ENCODE data around the gene SLC9A5.

The SLC9A5 gene

GRCh38 chr16:67216612-67217490 is 31.9 kb upstream of the SLC9A5 start:
- no peak for DNase-seq

GRCh38 chr16:67223992-67224391 is 24.8 kb upstream of the SLC9A5 start:
- DNase-seq = no peak

- DNase-seq = no peak
These were observed 22.4 kb upstream of the SLC9A5 start for GRCh38 chr16:67226295-67226803.

DNA sequence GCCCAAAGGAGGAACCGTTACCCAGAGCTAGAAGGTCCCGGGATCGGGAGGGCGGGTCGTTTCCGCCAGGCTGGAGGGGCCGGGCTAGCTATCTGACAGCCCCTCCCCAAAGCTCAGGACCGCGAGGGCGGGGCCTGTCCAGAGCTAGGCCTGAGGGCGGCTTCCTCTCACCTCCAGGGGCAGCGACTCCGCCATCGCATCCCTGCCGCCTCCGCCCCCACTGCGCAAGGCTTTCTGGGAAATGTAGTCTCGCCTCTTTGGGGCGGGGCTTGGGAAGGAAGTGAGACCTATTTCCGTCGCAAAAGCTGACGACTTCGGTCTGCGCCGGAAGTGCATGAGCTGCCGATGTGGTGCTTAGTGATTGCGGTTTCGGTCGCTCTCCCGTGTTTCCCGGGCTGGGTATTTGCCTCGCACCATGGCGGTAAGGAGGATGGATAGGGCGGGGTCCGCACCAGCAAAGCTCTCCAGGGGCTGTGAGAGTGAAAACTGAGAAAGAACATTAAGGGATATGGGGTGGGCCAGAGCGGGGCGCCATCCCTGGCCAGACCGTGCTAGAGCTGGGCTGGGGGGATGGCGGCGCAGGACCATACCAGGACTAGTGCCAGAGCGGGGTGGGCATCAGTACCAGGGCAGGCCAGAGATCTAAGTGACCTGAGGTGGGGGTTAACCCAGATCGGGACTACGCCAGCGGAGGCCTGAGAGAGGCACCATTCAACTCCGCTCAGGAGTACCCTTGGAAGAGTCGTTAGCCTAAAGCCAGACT is 21.8 kb upstream of the SLC9A5 start, which contains the start of gene TMEM208:
Gene TMEM208, plus strand, starts transcription at position 327 of the 763 bp plus-strand sequence. Its CDS starts 89 bp downstream, at position 416.
- peak; percentile 97 for DNase-seq

- no peak for DNase-seq
These were observed 21.2 kb upstream of the SLC9A5 start for GRCh38 chr16:67227567-67227921.

- DNase-seq = no peak
These were observed 20.6 kb upstream of the SLC9A5 start for GRCh38 chr16:67228034-67228785.

- no peak for DNase-seq
These were observed 19.9 kb upstream of the SLC9A5 start for GRCh38 chr16:67228905-67229304.

- no peak for DNase-seq
These were observed 18.6 kb upstream of the SLC9A5 start for GRCh38 chr16:67229906-67230808.

DNA sequence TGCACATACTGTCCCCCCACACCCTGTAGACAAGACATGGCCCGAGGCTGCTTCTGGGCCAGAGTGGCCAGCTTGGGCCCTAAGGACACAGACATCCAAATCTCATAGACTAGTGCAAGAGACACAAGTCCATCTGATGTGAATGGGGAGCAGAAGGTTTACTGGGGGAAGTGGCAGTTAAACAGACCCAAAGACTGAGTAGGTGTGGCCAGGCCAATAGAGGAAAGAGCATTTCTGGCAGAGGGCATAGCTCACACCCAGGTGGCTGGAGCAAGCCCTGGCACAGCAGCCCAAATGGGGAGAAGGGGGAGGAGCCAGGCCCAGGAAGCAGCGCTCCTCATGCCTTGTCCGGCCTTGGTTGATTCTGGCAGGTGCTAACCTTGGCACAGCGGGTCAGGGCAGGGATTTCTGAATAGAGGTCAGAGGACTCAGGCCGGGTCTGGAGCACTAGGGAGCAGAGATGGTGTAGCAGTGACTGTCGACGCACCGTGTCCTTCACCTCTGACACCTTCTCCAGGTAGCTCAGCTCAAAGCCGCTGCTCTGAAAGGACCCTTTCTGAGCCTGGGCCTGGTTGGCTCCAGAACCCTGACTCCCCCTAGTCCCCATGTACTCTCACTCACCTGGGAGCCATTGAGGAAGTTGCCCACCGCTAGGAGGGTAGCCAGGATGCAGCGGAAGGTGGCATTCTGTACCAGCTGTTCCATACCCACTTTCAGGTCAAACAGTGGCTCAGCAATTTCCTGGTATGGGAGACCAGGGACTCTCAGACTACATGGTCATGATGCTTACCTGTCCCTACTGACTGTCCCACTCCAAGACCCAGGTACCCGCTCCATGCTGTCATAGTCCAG is 17.7 kb upstream of the SLC9A5 start:
- no peak for DNase-seq

DNA sequence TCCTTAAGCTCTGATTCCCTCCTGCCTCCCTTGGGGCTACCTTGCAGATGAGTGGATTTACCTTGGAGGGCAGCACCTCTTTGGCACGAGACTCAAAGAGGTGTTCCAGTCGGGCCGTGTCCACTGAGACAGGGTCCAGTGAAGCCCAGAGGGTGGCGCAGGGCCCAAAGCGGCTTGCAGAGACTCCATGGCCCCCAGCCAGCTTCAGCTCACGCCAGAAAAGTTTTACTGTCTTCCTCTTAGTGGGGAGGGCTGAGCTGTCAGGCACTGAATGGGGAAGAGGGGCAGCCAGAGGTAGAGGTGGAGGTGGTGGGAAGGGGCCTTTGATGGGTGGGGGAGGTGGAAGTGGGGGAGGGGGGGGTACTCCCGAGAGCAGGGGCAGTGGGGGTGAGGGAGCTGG is 15.2 kb upstream of the SLC9A5 start:
- DNase-seq = no peak

DNA sequence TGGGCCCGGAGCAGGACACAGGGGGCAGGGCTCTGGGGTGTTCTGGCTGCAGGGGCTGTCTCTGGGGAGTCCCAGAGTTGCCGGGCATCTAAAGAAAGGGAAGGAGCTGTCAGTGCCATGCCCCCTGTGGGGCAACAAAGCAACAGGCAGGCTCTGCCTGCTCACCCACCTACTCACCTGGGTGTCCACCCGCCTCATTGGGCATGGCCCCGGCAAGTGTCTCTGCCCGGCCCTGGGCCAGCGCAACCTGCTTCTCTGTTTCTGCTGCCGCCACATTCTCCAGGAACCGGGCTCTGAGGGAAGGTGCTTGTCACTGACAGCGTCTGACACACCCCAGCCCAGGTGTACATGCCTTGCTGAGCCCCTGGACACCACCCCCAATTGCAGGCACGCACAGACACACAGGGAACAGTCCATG is 14.6 kb upstream of the SLC9A5 start:
- no peak for DNase-seq

- peak; percentile 18 for DNase-seq
These were observed 12.8 kb upstream of the SLC9A5 start for GRCh38 chr16:67235816-67236562.

GRCh38 chr16:67236563-67237395 is 12.0 kb upstream of the SLC9A5 start:
- DNase-seq = peak; percentile 69

GRCh38 chr16:67237396-67238277 is 11.1 kb upstream of the SLC9A5 start:
- DNase-seq = no peak

GRCh38 chr16:67238278-67238575 is 10.6 kb upstream of the SLC9A5 start:
- no peak for DNase-seq

DNA sequence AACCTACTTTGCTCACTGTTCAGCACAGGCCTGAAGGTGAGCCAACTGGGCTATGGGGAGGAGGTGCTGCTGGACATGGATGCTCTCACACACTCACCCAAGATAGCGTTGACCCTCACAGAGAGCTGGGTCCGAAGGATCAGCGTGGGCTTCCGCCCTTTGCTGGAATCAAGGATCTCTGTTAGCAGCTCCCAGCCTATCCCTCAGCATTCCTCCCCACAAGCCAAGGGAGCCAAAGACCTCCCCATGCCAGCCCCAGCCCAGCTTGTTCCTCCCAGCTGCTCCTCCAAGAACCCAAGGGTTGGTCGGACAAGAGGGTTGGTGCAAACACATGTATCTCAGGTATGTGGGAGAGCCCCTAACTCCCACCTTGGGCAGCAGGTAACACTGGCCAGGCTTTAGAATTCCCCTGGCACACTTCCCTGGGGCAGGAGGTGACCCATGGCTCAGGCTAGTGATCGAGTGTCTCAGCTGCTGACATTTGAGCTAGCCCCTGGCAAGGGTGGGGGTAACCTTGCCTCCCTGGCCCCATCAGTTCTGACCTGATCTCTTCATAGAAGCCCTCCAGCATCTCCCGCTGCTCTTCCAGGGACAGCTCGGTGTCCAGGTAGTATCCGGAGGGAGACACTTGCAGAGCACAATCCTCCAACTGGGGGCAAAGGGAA is 9.8 kb upstream of the SLC9A5 start:
- DNase-seq = no peak

DNA sequence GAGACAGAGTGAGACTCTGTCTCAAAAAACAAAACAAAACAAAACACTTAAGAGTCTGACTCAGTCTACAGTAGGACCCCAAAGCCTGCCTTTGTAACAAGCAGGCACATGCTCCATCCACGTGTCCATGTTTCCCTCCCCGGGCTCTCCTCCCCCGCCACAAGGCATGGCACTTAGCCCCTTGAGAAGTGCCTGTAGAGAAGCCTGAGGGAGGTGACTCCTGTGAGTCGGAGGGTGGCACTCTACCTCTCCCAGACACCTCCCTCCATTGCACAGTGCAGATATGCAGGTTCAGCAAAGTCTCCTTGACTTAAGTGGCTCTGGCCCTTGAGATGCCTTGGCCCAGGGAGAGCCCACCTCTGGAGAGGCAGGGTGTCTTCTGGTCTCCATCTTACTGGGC is 8.3 kb upstream of the SLC9A5 start:
- DNase-seq = no peak

Measured in CD4-positive, alpha-beta T cell treated with Interferon gamma for 1 hour (primary cell).